GM10847 (cell line): ENCODE data around the gene CA10.

Experiments used
- POLR2A ChIP-seq: IDR thresholded peaks from 2 replicates; pipeline ENCODE4 v1.6.1; 2011; ENCODE audit not compliant: insufficient read length; ENCODE audit errors: extremely low read depth

CA10 gene

GRCh38 chr17:52158450-52159042, at the start of gene CA10:
Gene CA10, minus strand, starts transcription at chr17:52158714.
- TF ChIP-seq POLR2A, result no peak

DNA sequence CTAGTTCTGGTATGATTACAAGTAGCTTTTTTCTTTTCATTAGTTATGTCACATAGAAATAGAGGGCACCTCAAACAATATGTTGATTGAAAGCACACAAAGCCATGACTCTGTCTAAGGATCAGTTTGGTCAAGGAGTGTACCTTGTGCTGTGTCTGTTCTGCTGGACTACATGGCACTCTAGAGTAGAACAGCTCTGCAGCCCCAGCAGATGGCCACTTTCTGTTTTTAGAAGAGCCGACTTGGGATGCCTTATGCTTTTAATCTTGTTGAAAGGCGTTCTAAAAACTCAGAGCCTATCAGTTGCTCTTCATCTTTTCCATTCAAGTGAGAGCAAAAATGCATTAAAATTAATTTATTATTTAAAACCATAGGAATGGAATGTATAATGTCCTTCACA, 49.3 kb upstream of the CA10 start:
- no peak for TF ChIP-seq POLR2A

DNA sequence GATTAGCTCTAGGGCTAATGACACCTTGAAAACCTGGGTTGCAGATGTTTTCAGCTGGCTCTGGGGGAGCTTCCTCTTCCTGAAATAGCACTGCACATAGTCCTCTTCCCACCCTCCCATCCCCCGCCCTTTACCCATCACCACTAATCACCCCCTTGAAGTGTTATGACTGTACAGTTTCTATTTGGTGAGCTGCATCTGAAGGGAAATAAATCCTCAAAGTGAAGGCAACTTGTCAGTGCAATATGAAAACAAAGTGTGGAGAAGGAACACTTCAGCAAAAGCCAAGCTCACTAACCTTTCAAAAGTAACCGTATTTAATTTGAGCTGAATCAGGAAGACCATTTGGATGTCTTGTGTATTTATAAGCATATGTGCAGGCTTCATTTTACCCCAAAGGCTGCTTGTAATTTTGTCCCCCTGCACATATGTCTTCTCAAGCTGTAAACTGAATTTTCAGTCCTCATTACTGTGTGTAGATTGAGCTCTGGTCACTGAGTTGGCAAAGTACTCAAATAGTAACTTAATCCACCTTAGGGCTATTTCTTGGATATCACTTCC, 44.1 kb upstream of the CA10 start:
- TF ChIP-seq POLR2A, result no peak

DNA sequence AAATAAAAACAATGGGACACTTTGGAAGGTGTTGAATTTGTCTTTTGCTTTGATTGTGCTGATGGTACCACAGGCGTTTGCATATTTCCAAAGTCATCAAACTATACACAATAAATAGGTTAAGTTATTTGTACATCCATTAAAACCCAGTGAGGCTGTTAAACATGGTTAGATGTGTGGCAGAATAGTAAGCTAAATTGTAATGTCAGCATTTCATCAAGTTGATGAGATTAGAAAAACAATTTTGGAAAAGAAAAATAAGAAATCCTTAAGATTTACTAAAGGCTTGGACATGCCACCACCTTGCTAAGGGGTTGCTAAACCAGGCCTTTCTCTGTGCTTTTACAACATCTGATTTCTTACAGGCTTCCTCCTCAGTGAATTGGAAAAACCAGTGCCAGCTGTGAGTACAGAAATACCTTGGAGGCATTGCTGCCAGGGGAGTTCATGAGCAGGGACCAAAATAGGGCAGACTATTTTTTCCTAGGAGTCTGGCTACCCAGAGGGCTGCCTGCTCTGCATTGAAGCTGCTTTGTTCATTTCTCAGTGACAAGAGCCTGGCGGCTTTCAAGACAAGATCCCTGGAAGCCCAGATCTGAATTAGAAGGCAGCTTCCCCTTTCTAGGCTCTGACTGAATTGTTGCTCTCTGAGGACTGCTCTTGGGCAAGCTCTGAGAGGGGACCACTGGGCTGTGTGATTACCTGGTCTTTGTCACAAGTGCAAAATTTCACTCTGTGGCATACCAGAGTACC, 43.4 kb upstream of the CA10 start:
- TF ChIP-seq POLR2A, result no peak

DNA sequence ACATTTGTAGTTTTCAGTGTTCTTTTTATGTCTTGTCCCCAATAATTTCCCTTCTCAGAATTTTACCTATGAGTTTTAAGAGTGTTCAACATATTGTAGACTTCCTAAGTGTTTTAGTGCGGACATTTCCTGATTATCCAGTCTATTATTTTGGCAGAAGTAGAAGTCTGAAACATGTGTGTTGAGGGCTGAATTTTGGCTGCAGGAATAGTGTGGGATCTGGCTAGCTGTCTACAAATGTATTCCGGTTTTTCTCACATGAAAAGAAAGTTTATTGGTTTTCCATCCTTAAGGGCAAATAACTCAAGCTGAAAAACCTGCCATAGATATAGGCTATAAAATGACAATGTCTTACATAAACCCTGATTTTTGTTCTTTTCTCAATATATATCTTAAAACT, 33.0 kb upstream of the CA10 start:
- no peak for TF ChIP-seq POLR2A

GRCh38 chr17:52181782-52182181, 23.3 kb upstream of the CA10 start:
- TF ChIP-seq POLR2A, result no peak

DNA sequence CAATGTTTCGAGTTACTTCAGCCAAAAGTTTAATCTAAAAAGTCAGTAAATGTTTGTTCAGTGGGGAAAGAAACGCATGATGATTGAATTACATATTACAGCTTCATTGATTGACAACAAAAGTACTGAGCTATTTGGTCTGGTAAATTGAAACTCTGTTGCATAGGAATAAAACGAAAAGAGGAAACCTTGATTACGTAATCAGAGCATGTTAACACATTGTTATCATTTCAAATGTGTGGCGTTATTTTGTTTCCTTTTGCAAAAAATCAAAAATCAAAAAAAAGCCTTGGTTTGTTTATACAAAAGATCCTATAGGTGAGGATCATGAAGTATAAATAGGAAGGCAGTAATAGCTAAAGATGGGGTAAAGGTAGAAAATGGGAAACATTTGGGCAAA, 19.5 kb upstream of the CA10 start:
- no peak for TF ChIP-seq POLR2A

DNA sequence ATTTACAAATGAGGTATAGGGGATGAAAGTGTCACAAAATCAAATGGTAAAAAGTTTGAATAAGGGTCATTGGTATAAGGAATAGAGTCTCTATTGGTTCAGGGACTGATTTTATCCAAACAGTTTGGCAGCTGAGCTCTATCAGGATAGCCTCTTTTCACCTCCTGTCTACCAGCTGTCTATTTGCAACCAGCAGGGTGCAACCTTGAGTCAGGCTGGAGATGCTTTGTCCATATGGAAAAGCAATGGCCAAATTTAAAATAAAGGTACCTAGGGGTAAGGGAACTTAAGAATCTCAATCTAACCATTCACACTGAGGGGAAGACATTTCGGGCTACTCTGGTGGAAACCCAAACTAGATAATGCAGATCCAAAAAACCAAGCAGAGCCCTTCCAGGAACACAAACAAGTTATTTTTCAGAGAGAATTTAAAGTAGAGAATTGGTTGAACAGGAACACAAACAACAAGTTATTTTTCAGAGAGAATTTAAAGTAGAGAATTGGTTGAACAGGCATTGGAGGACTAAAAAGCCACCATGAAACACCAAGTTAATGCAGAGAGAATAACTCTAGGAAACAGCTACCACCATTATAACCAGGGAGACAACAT, 12.6 kb upstream of the CA10 start:
- TF ChIP-seq POLR2A, result no peak

GRCh38 chr17:52160136-52160567, 1.6 kb upstream of the CA10 start:
- TF ChIP-seq POLR2A, result no peak

- no peak for TF ChIP-seq POLR2A
These were observed 977 bp upstream of the CA10 start for GRCh38 chr17:52159246-52160135.

GRCh38 chr17:52157603-52158449, 688 bp downstream of the CA10 start:
- TF ChIP-seq POLR2A, result no peak

GRCh38 chr17:52156576-52157570, 1.6 kb downstream of the CA10 start:
- TF ChIP-seq POLR2A, result no peak

GRCh38 chr17:52155301-52155700, 3.2 kb downstream of the CA10 start:
- no peak for TF ChIP-seq POLR2A
